Osteocyte (in vitro differentiated cells): ENCODE results near the gene ZBTB3. TPM values are rescaled to one million over a fixed set of nuclear protein-coding genes. Genes with fewer than 3 reads are reported as not detected.
"Not testable (repeated sequence)": the region's sequence is repeated elsewhere in the genome, so short reads cannot be mapped to it uniquely, and the experiment has no call there.

Source experiments
- DNase-seq: peaks from one replicate; pipeline ENCODE4 v3.0.0; 2021; ENCODE audit warnings: mixed read lengths; ENCODE audit not compliant: unreplicated experiment; ENCODE audit errors: extremely low spot score
- H3K27ac Mint-ChIP-seq: one replicate; pipeline ENCODE4 v1.8.0; 2021; ENCODE audit warnings: mild to moderate bottlenecking, mixed read lengths; ENCODE audit not compliant: unreplicated experiment
- H3K27me3 Mint-ChIP-seq: one replicate; pipeline ENCODE4 v1.8.0; 2021; ENCODE audit warnings: mixed read lengths; ENCODE audit not compliant: unreplicated experiment
- H3K36me3 Mint-ChIP-seq: one replicate; pipeline ENCODE4 v1.8.0; 2021; ENCODE audit warnings: mixed read lengths; ENCODE audit not compliant: unreplicated experiment
- H3K4me1 Mint-ChIP-seq: one replicate; pipeline ENCODE4 v1.8.0; 2021; ENCODE audit warnings: mixed read lengths; ENCODE audit not compliant: unreplicated experiment
- H3K4me3 Mint-ChIP-seq: one replicate; pipeline ENCODE4 v1.8.0; 2021; ENCODE audit warnings: mild to moderate bottlenecking, moderate library complexity, mixed read lengths; ENCODE audit not compliant: unreplicated experiment
- H3K9me3 Mint-ChIP-seq: one replicate; pipeline ENCODE4 v1.8.0; 2021; ENCODE audit warnings: mixed read lengths; ENCODE audit not compliant: unreplicated experiment
- CTCF ChIP-seq: fragments of 200-600 bp; sonication (generic); IDR thresholded peaks from 2 replicates; pipeline ENCODE4 v1.5.0; 2021; ENCODE audit warnings: antibody characterized with exemption, mild to moderate bottlenecking, moderate library complexity
- total RNA-seq: library from RNA; stranded (reverse); gene quantifications from 2 replicates; pipeline ENCODE4 v1.2.1, GENCODE V29; 2021

Gene ZBTB3
- total RNA-seq, 1 donor from 2014 or later = 11.2 TPM

- Mint-ChIP-seq H3K9me3 (no peaks in the 10 kb centered on the region), H3K27me3 (no peaks in the 10 kb centered on the region), H3K4me1 (peaks cover 25% of the 10 kb centered on the region), H3K36me3 (peaks cover 14% of the 10 kb centered on the region), H3K4me3 (no peak overlapping the region), H3K27ac (no peak overlapping the region)
- no peak for TF ChIP-seq CTCF
- no peak for DNase-seq
These were observed 20.4 kb upstream of the ZBTB3 start for GRCh38 chr11:62774407-62774806.

- Mint-ChIP-seq H3K36me3 (peaks cover 5% of the 10 kb centered on the region), H3K27me3 (no peaks in the 10 kb centered on the region), H3K4me3 (peak within 1 kb of the TSS; percentile 90), H3K27ac (peak within 1 kb of the TSS; percentile 97), H3K4me1 (peaks cover 25% of the 10 kb centered on the region), H3K9me3 (no peaks in the 10 kb centered on the region)
- TF ChIP-seq CTCF = no peak
- peak; percentile 97 for DNase-seq
These were observed 17.4 kb upstream of the ZBTB3 start, which contains the start of gene TAF6L for GRCh38 chr11:62771144-62772021. TSS of gene TAF6L (plus strand) at chr11:62771396. CDS start at chr11:62775784, 4,388 bp downstream.

DNA sequence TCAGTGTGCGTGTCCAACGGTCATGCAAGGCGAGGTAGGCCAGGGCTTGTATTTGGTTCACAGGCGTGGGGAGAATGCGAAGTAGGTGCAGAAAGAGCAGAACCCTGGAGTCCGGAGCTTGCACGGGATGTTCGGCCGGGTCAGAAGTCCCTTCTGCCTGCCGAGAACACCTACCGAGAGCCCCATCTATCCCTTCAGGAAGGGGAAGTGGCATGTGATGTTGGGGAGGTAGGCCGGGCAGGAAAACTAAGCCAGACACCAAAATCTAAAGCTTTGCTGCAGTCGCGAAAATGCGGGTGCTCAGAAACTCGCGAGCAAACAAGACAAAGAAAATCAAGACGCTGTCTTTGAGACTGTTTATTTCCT lies 16.8 kb upstream of the ZBTB3 start:
- Mint-ChIP-seq H3K4me1 (peaks cover 25% of the 10 kb centered on the region), H3K36me3 (peaks cover 8% of the 10 kb centered on the region), H3K9me3 (no peaks in the 10 kb centered on the region), H3K4me3 (peak overlapping the region; percentile 90), H3K27me3 (no peaks in the 10 kb centered on the region), H3K27ac (peak overlapping the region; percentile 97)
- DNase-seq = no peak
- TF ChIP-seq CTCF = no peak

- H3K36me3 Mint-ChIP-seq, H3K9me3 Mint-ChIP-seq, DNase-seq, H3K27me3 Mint-ChIP-seq: not testable (repeated sequence)
- Mint-ChIP-seq H3K4me3 (peak overlapping the region; percentile 94), H3K27ac (peak overlapping the region; percentile 90), H3K4me1 (peaks cover 17% of the 10 kb centered on the region)
These were observed 6.9 kb upstream of the ZBTB3 start for GRCh38 chr11:62760867-62761227.

DNA sequence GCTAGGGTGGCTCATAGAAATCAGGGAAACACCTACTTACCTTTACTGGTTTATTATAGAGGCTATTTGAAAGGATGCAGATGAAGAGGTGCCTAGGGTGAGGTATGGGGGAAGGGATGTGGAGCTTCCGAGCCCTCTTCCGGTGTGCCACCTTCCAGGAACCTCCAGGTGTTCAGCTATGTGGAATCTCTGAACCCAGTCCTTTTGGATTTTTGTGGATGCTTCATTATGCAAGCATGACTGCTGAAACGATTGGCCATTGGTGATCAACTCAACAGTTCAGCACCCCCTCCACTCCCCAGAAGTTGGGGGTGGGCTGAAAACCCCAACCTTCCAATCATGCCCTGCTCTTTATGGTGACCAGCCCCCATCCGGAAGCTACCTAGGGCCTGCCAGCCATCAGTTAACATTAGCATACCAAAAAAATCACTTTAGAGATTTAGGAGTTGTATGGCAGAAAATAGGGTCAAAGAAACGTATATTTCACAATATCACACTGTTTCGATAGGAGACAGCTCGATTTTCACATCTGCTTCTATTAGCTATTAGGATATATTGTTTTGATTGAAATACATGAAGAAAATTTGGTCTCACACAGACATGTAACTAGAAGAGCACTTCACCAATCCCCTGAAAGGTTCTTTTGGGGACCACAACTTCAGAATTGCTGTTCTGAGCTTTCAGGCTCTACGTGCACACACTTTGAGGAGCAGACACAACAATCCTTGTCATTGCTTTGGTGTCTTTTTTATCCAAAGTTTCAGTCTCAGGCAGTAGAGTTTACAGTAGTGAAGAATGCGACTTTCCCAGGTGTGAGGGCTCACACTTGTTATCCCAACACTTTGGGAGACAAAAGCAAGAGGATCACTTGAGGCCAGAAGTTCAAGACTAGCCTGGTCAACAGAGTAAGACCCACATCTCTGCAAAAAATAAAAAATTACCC lies 4.2 kb upstream of the ZBTB3 start:
- no peak overlapping the region for H3K4me3 Mint-ChIP-seq
- H3K9me3 Mint-ChIP-seq = no peaks in the 10 kb centered on the region
- H3K27ac Mint-ChIP-seq = no peak overlapping the region
- no peaks in the 10 kb centered on the region for H3K27me3 Mint-ChIP-seq
- no peak for DNase-seq
- TF ChIP-seq CTCF = no peak
- peaks cover 26% of the 10 kb centered on the region for H3K4me1 Mint-ChIP-seq
- H3K36me3 Mint-ChIP-seq = peaks cover 3% of the 10 kb centered on the region
